ENCODE measurements around the gene ULK2. TPM values are rescaled to one million over a fixed set of nuclear protein-coding genes. Genes with fewer than 3 reads are reported as not detected.
"Not testable (repeated sequence)": the region's sequence is repeated elsewhere in the genome, so short reads cannot be mapped to it uniquely, and the experiment has no call there.

Gene ULK2
- total RNA-seq = 17.7 TPM
- long read RNA-seq, full-length matches to known transcripts = 5 of 16 reads
- long read RNA-seq, partial matches to known transcripts = 8 of 16 reads
- long read RNA-seq, other reads (novel, unspliced or antisense) = 3 of 16 reads

DNA sequence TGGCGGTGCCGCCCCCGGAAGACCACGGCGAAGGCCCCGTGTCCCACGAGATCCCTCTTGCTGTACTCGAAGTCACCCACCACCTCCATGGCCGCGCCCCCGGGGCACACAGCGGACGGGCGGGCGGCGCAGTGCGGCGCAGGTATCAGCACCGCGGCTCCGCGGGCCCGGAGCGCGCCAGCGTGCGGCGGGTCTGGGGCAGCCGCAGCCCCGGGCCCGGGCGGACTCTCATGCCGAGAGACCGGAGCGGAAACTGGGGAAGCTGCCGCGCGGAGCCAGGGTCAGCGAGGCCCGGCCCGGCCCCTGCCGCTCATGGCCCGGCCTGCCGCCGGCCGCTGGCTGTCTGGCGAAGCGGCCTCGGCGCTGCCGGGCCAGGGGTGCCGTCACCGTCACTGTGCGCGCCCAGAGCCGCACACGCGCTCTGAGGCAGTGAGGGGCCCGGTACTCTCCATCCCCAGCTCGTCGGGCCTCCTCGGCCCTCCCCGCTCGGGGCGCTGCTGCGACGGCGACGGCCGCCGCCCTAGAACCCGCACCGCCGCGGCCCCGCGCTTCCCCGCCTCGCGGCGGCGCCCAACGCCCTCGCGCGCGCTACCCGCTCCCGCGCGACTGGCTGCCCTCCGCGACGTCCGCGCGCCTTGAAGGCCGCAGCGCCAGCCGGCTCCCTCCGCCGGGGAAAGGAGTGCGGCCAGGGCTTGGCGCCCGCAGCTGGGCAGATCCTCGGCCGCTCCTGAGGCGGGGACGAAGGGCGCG, at the start of gene ULK2:
TSS of gene ULK2 (minus strand) at position 608 of the 750 bp plus-strand sequence. CDS start at position 89, 519 bp downstream.
- peak; percentile 82 for DNase-seq
- ATAC-seq = peak; percentile 86
- intact Hi-C loops (cut with micrococcal nuclease) = no loop called here

- ATAC-seq = no peak
- DNase-seq = no peak
- intact Hi-C loops (cut with micrococcal nuclease) = no loop called here
Measured at GRCh38 chr17:19915245-19915978, 47.7 kb upstream of the ULK2 start.

- ATAC-seq (no peak), DNase-seq (no peak)
- intact Hi-C loops (cut with micrococcal nuclease) = no loop called here
Measured at GRCh38 chr17:19911033-19911432, 43.3 kb upstream of the ULK2 start.

DNA sequence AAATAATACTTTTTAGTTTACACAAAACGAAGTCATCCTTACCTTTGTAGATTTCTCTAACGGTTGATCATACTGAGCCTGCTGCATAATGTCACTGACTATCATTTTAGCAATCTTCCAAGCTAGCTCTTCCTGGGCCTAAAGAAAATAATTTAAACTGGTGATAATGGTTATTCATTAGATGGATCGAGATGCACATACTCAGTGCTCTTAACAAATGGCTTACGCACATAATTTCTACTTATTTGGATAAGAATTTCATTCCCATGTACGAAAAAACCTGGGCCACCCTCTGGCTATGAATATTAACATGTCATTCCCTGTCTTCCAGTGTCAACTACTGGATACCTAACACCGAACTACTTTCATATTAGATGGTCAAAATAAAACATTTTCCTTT, 41.4 kb upstream of the ULK2 start:
- DNase-seq = no peak
- ATAC-seq = no peak
- intact Hi-C loops (cut with micrococcal nuclease) = no loop called here

DNA sequence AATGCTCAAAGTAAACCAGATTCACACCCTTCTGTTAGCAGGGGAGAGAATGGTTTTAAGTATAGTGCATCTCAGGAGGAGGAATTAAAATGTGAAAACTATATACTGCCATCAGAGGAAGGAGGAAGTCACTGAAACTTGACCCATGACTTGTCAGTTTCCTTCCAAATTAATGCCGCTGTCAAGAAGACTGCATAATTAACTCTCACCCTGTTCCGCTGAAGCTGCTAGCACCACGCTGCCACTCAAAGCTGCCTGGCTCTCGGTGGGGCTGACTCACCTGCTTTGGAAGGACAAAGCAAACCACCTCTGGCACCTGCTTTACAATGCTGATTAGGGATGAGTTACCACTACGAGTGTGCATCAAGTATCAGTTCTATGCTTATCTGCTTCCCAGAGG, 37.8 kb upstream of the ULK2 start:
- DNase-seq (no peak), ATAC-seq (no peak)
- intact Hi-C loops (cut with micrococcal nuclease) = no loop called here

DNA sequence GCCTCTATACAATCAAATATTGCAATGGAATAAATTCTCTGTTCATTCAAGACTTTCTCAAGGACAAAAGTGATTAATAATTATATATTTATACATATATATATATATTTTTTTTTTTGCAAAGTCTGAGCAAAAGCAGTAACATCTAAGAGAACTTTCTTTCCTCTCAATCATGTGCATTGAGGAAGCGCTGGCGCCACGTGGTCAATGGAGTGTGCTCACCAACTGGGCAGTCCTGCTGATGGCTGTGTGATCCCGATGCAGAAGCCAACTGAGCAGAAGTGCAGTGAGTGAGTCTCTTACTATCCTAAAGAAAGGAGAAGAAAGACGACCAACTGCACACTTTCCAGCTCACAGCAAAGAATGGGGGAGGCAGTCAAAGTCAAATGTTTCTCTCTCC, 37.2 kb upstream of the ULK2 start:
- intact Hi-C loops (cut with micrococcal nuclease) = no loop called here
- ATAC-seq (peak; percentile 55), DNase-seq (peak; percentile 64)

GRCh38 chr17:19904412-19904811, 36.7 kb upstream of the ULK2 start:
- intact Hi-C loops (cut with micrococcal nuclease) = no loop called here
- no peak for ATAC-seq
- no peak for DNase-seq

- DNase-seq (no peak), ATAC-seq (no peak)
- intact Hi-C loops (cut with micrococcal nuclease) = no loop called here
Measured at GRCh38 chr17:19900809-19901208, 33.1 kb upstream of the ULK2 start.

DNA sequence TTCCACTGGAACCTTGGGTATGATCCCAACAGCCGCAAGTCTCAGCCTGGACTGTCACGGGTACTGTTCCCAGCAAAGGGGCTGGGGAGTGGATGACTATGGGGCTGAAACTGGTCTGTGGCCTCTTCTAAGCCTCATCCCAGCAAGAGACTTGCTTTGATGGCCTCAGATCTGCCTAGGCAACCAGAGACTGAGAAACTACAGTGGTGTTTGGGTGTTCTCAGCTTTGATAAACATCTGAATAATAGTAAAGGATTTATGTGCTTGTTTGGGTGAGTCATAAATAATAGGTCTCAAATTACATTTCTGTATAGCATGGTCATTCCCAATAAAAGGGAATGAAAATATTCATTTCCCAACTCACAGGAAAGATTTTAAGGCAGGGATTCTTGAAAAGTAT, 30.2 kb upstream of the ULK2 start:
- ATAC-seq (no peak), DNase-seq (no peak)
- intact Hi-C loops (cut with micrococcal nuclease) = no loop called here

GRCh38 chr17:19897090-19897837, 29.5 kb upstream of the ULK2 start:
- intact Hi-C loops (cut with micrococcal nuclease) = no loop called here
- peak; percentile 81 for ATAC-seq
- peak; percentile 71 for DNase-seq

- no peak for ATAC-seq
- intact Hi-C loops (cut with micrococcal nuclease) = no loop called here
- DNase-seq = no peak
Measured at GRCh38 chr17:19896679-19897078, 28.9 kb upstream of the ULK2 start.

DNA sequence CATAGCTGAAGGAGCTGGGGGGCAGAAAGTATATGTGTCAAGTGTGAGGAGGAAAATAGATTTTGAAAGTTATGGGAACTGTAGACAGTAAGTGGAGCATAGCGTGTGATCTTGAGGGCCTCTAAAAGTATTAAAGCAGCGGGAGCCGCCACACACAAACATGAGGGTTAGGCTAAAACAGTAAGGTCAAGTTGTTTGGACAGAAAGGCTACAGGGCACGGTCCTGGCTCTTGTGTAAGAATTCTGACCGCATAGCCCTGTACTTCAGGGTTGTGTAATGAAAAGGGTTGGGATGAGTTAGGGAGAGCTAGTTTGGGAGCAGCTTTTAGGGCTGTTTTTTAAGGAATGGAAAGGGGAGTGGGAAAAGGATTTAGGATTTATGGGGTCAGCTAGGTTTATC, 22.8 kb upstream of the ULK2 start:
- DNase-seq; intact Hi-C loops (cut with micrococcal nuclease); ATAC-seq: not testable (repeated sequence)

GRCh38 chr17:19890001-19890400, 22.3 kb upstream of the ULK2 start:
- DNase-seq; intact Hi-C loops (cut with micrococcal nuclease); ATAC-seq: not testable (repeated sequence)

- DNase-seq (no peak), ATAC-seq (no peak)
- intact Hi-C loops (cut with micrococcal nuclease) = no loop called here
Measured at GRCh38 chr17:19886116-19886515, 18.4 kb upstream of the ULK2 start.

- intact Hi-C loops (cut with micrococcal nuclease) = no loop called here
- peak; percentile 32 for ATAC-seq
- no peak for DNase-seq
Measured at GRCh38 chr17:19883537-19884215, 15.9 kb upstream of the ULK2 start.

DNA sequence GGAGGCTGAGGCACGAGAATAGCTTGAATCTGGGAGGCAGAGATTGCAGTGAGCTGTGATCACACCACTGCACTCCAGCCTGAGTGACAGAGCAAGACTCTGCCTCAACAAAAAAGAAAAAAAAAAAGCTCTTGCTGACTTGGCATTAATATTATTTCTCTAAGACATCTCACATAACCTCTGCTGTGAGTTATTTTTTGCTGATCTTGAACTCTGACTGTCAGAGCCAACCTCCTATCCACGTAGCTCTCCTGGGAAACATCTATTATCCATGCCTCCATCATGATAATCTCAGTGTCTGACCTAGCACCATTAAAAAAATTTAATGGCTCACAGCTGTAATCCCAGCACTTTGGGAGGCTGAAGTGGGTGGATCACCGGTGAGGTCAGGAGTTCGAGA, 12.7 kb upstream of the ULK2 start:
- no peak for ATAC-seq
- DNase-seq = no peak
- intact Hi-C loops (cut with micrococcal nuclease) = no loop called here

GRCh38 chr17:19877364-19877945, 9.7 kb upstream of the ULK2 start:
- DNase-seq = no peak
- no peak for ATAC-seq
- intact Hi-C loops (cut with micrococcal nuclease) = no loop called here

DNA sequence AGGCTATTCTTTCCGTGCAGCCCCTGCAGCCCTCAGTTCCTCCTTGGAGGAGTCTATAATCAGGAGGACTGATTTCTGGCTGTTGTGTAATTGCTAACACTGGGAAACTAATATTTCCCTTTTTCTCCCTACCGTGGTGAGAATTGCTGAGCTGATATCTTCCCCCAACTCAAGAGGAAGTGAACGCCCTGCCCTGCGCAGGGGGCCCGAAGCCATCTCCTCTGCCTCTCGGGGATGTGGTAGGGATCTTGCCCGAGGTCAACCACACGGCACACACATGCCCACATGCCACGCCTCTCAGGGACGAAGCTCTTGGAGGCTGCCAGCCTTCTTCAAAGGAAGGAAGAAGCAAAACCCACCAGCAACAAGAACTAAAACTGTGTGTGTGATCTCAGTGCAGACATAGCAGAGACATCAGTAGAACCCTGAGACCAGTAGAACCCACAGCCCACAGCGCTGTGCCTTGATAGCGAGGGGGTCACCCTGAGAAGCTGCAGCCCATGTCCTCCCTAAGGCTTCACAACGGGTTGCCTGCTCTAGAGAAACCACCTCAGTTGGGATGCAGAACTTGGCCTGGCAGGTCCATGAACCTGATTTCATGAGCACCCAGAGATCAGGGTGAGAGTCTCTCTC, 8.9 kb upstream of the ULK2 start:
- intact Hi-C loops (cut with micrococcal nuclease) = no loop called here
- ATAC-seq (peak; percentile 90), DNase-seq (peak; percentile 73)
